ENCODE results near the gene C16orf96.

GRCh38 chr16:4570086-4570485 is 13.9 kb downstream of the C16orf96 start:
- TF ChIP-seq CTCF (IDR thresholded peaks at IDR 0.05; ENCODE audit: low read depth, low read length) = no peak
- TF ChIP-seq EZH2phosphoT487 (IDR thresholded peaks at IDR 0.05; ENCODE audit: low read depth) = no peak
